ENCODE data around the gene STK11.

STK11 gene

DNA sequence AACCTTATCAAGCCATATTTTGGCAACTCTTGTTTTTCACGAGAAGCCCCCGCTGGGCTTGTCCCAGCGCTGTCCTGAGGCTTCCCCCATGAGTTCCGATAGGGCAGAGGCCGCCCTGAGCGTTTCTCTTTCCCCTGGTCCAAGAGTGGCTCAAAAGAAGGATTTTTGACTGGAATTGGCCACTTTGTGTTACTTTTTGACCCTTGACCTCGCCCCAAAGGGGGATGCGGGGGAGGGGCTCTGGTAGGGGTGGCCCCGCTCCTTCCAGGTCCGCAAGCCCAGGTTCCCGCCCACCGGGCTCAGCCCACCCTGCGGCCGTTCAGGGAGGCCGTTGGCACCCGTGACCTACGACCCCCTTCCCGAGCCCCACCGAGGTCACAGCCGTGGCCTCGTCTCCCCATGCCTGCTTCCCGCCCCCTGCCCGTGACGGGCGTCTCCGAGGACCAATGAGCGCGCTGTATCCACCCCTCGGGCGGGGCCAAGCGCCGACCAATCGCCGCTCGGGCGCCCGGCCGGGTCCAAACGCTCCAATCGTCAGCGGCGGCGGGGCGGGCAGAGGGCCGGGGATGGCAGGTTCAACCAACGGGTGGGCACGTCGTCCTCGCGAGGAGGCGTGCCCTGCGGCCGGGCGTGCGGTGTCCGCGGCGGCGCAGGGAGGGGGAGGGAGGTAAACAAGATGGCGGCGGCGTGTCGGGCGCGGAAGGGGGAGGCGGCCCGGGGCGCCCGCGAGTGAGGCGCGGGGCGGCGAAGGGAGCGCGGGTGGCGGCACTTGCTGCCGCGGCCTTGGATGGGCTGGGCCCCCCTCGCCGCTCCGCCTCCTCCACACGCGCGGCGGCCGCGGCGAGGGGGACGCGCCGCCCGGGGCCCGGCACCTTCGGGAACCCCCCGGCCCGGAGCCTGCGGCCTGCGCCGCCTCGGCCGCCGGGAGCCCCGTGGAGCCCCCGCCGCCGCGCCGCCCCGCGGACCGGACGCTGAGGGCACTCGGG, at the start of gene STK11:
Gene STK11 (plus strand): TSS at position 665 of the 986 bp plus-strand sequence. CDS start 1,136 bp downstream, outside the sequence.
- peak; percentile 100 for DNase-seq (ENCODE audit: low spot score)
- no peak for TF ChIP-seq CTCF (IDR thresholded peaks at IDR 0.05; ENCODE audit: extremely low read depth, missing control alignments)

GRCh38 chr19:1156305-1156801, 49.2 kb upstream of the STK11 start:
- DNase-seq (ENCODE audit: low spot score), result no peak

DNA sequence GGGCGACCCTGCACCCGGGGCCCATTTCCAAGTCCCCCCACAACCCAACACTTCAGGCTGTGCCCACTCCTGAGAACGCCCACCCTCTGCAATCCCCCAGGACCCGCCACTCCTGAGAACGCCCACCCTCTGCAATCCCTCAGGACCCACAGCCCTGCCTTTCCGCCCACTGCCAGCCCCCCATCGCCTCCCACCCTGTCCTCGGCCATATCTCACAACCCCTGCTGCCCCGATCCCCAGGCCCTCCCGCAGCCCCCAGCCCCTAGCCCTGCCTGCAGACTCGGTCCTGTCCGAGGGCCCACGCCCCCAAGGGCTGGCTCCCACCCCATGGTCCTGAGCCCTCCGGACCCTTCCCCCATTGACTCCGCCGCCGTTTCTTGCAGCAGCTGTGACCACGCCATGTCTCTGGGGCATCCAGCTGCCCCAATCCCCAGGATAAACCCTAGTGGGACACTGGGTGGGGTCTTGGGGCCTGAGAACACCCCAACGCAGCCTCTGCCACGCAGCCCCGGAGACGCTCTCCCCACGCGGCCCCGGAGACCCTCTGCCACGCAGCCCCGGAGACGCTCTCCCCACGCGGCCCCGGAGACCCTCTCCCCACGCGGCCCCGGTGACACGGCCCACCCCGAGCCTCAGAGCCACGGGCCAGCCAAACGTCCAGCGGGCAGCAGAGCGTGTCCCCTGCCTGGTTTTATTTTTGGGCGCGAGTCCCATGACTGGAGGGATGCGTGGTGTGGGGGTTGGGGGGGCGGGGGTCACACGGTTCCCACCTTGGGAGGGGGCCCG, 48.6 kb upstream of the STK11 start:
- TF ChIP-seq CTCF (IDR thresholded peaks at IDR 0.05; ENCODE audit: extremely low read depth, missing control alignments), result no peak
- DNase-seq (ENCODE audit: low spot score), result no peak

More at GRCh38 chr19:1156305-1156801, 49.2 kb upstream of the STK11 start:
- TF ChIP-seq CTCF (IDR thresholded peaks at IDR 0.05; ENCODE audit: extremely low read depth, missing control alignments), result no peak

GRCh38 chr19:1157931-1158884, 47.4 kb upstream of the STK11 start:
- no peak for TF ChIP-seq CTCF (IDR thresholded peaks at IDR 0.05; ENCODE audit: extremely low read depth, missing control alignments)
- no peak for DNase-seq (ENCODE audit: low spot score)

DNA sequence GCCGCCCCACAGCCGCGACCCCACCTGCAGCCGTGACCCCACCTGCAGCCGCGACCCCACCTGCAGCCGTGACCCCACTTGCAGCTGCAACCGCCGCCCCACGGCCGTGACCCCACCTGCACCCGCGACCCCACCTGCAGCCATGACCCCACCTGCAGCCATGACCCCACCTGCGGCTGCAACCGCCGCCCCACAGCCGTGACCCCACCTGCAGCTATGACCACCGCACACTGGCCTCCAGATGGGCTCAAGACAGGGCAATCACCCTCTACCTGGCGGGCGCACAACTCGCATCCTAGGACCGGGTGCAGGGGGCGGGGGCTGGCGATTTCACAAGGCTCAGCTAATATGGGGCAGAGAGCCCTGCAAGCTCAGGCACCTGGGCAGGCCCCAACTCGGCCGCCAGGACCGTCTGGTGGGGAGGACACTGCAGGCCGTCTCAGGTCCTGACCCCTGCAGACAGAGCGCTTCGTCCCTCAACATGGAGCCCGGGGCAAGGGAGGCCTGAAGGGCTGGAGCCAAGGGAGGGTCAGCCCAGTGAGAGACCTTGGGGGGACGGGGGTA, 46.6 kb upstream of the STK11 start:
- DNase-seq (ENCODE audit: low spot score), result no peak
- no peak for TF ChIP-seq CTCF (IDR thresholded peaks at IDR 0.05; ENCODE audit: extremely low read depth, missing control alignments)

- TF ChIP-seq CTCF (IDR thresholded peaks at IDR 0.05; ENCODE audit: extremely low read depth, missing control alignments), result no peak
- DNase-seq (ENCODE audit: low spot score), result no peak
Measured at GRCh38 chr19:1159864-1160595, 45.5 kb upstream of the STK11 start.

Measured in GM20000 (cell line).